H1 (cell line): ENCODE measurements around the gene MT1B. TPM values are rescaled to one million over a fixed set of nuclear protein-coding genes. Genes with fewer than 3 reads are reported as not detected.

Experiments
- CTCF ChIA-PET: fragments of 300-600 bp; sonication (Branson Sonifier 250); formaldehyde crosslinking; loops from one replicate; lab custom pipeline; 2021; ENCODE audit not compliant: partially characterized antibody; lab: Charles Lee
- POLR2A ChIA-PET: fragments of 300-600 bp; sonication (Branson Sonifier 250); formaldehyde crosslinking; loops from one replicate; lab custom pipeline; 2021; ENCODE audit warnings: inconsistent platforms; ENCODE audit not compliant: partially characterized antibody; lab: Charles Lee
- DNase-seq, 2 experiments: peaks; one replicate each; pipeline versions ENCODE4 v3.0.0 to v3.0.0-alpha.2; 2010 to 2022; ENCODE audit warnings: low spot score in 2 of 2, low read depth in 1 of 2, mixed read lengths in 1 of 2
- FAIRE-seq: peaks from 2 replicates; lab custom pipeline; 2011; peaks lifted over from hg19 to GRCh38; lab: Jason Lieb, UNC
- H2AFZ ChIP-seq: 2 replicates; pipeline ENCODE4 v1.8.1; 2012; ENCODE audit warnings: low read length, inconsistent platforms
- H2AK5ac ChIP-seq: 2 replicates; pipeline ENCODE4 v1.6.1; 2013; ENCODE audit warnings: low read depth, low read length
- H2BK120ac ChIP-seq: replicated peaks from 2 replicates; pipeline ENCODE3; 2013; ENCODE audit warnings: low read depth, low read length, inconsistent platforms
- H2BK12ac ChIP-seq: 2 replicates; pipeline ENCODE4 v1.6.1; 2013; ENCODE audit warnings: low read depth, low read length
- H2BK15ac ChIP-seq: 2 replicates; pipeline ENCODE4 v1.6.1; 2013; ENCODE audit warnings: low read length
- H2BK20ac ChIP-seq: 2 replicates; pipeline ENCODE4 v1.6.1; 2013; ENCODE audit warnings: low read length
- H2BK5ac ChIP-seq: 2 replicates; pipeline ENCODE4 v1.6.1; 2013; ENCODE audit warnings: low read depth, low read length
- H3K14ac ChIP-seq: 2 replicates; pipeline ENCODE4 v1.6.1; 2013; ENCODE audit warnings: inconsistent platforms; ENCODE audit not compliant: insufficient read length
- H3K18ac ChIP-seq: 2 replicates; pipeline ENCODE4 v1.6.1; 2013; ENCODE audit warnings: low read length; ENCODE audit errors: extremely low read depth
- H3K23ac ChIP-seq: 2 replicates; pipeline ENCODE4 v1.6.1; 2013; ENCODE audit warnings: inconsistent platforms; ENCODE audit not compliant: insufficient read length
- H3K23me2 ChIP-seq: 2 replicates; pipeline ENCODE4 v1.6.1; 2013; ENCODE audit warnings: low read depth, low read length
- H3K27ac ChIP-seq: 2 replicates; pipeline ENCODE4 v1.6.1; 2011; ENCODE audit warnings: low read depth, low read length, inconsistent platforms
- H3K27me3 ChIP-seq, 4 experiments: replicated peaks in 1 of 4; 1 replicate in 1 of 4; 2 replicates in 3 of 4; pipeline versions ENCODE4 v1.6.1 to v1.8.1; 2011 to 2013; ENCODE audit warnings: low read length in 3 of 4, mild to moderate bottlenecking in 3 of 4, inconsistent platforms in 2 of 4, mixed read lengths in 2 of 4, moderate library complexity in 1 of 4; ENCODE audit not compliant: control insufficient read depth in 3 of 4, insufficient read depth in 3 of 4; ENCODE audit errors: extremely low read depth in 1 of 4
- H3K36me3 ChIP-seq, 4 experiments: 2 replicates each; pipeline versions ENCODE4 v1.6.1 to v1.8.1; 2011 to 2013; ENCODE audit warnings: mild to moderate bottlenecking in 4 of 4, low read length in 3 of 4, moderate library complexity in 2 of 4, control low read depth in 1 of 4, inconsistent platforms in 1 of 4; ENCODE audit not compliant: insufficient read depth in 4 of 4, control insufficient read depth in 2 of 4
- H3K4ac ChIP-seq: replicated peaks from 2 replicates; pipeline ENCODE3; 2013; ENCODE audit warnings: low read length, low read depth, mixed read lengths, inconsistent platforms; ENCODE audit not compliant: insufficient read length
- H3K4me1 ChIP-seq, 4 experiments: replicated peaks in 1 of 4; 1 replicate in 1 of 4; 2 replicates in 3 of 4; pipeline versions ENCODE4 v1.6.1 to v1.8.1; 2011 to 2013; ENCODE audit warnings: low read length in 3 of 4, inconsistent platforms in 2 of 4, mixed read lengths in 1 of 4; ENCODE audit not compliant: insufficient read depth in 4 of 4, control insufficient read depth in 3 of 4
- H3K4me2 ChIP-seq, 2 experiments: 2 replicates each; pipeline versions ENCODE4 v1.6.1 to v1.8.1; 2011 to 2013; ENCODE audit warnings: low read depth in 2 of 2, low read length in 2 of 2, control low read depth in 1 of 2, inconsistent platforms in 1 of 2, mild to moderate bottlenecking in 1 of 2; ENCODE audit not compliant: insufficient read depth in 1 of 2
- H3K4me3 ChIP-seq, 4 experiments: fragments of 200-600, 300-600 bp in 1 of 4; sonication (generic), shearing (Covaris generic), sonication (Bioruptor Twin) in 1 of 4; 2 replicates each; pipeline versions ENCODE4 v1.5.1 to v1.8.1; 2011 to 2016; ENCODE audit warnings: low read length in 4 of 4, low read depth in 3 of 4, control low read depth in 2 of 4, inconsistent platforms in 2 of 4, mild to moderate bottlenecking in 2 of 4, mixed read lengths in 1 of 4, moderate library complexity in 1 of 4; ENCODE audit not compliant: insufficient read depth in 2 of 4; ENCODE audit errors: extremely low read depth in 1 of 4
- H3K56ac ChIP-seq: replicated peaks from 2 replicates; pipeline ENCODE3; 2013; ENCODE audit warnings: low read depth, mild to moderate bottlenecking, mixed read lengths, low read length, inconsistent platforms; ENCODE audit not compliant: insufficient read length
- H3K79me1 ChIP-seq: 2 replicates; pipeline ENCODE4 v1.6.1; 2013; ENCODE audit warnings: low read depth, low read length, control low read depth
- H3K79me2 ChIP-seq, 2 experiments: 2 replicates each; pipeline versions ENCODE4 v1.6.1 to v1.8.1; 2012 to 2013; ENCODE audit warnings: low read length in 2 of 2, mild to moderate bottlenecking in 2 of 2, inconsistent platforms in 1 of 2; ENCODE audit not compliant: insufficient read depth in 2 of 2, control insufficient read depth in 1 of 2
- H3K9ac ChIP-seq, 4 experiments: replicated peaks in 1 of 4; 1 replicate in 1 of 4; 2 replicates in 3 of 4; pipeline versions ENCODE4 v1.6.1 to v1.8.1; 2011 to 2013; ENCODE audit warnings: low read depth in 3 of 4, low read length in 3 of 4, control low read depth in 2 of 4, mild to moderate bottlenecking in 2 of 4, moderate library complexity in 2 of 4, inconsistent platforms in 1 of 4; ENCODE audit errors: extremely low read depth in 1 of 4
- H3K9me3 ChIP-seq, 2 experiments: 2 replicates each; pipeline versions ENCODE4 v1.6.1 to v1.8.1; 2012 to 2013; ENCODE audit warnings: mild to moderate bottlenecking in 2 of 2, moderate library complexity in 2 of 2, control low read depth in 1 of 2, inconsistent platforms in 1 of 2, low read depth in 1 of 2, low read length in 1 of 2, mixed read lengths in 1 of 2; ENCODE audit not compliant: insufficient read depth in 2 of 2
- H4K20me1 ChIP-seq, 2 experiments: replicated peaks in 1 of 2; 2 replicates each; pipeline versions ENCODE3 to v1.8.1; 2011 to 2013; ENCODE audit warnings: inconsistent platforms in 2 of 2, low read length in 2 of 2, mild to moderate bottlenecking in 1 of 2; ENCODE audit not compliant: insufficient read depth in 2 of 2, control insufficient read depth in 1 of 2
- H4K5ac ChIP-seq: 2 replicates; pipeline ENCODE4 v1.6.1; 2013; ENCODE audit warnings: low read length, low read depth, mixed read lengths, inconsistent platforms; ENCODE audit not compliant: insufficient read length
- H4K8ac ChIP-seq: 2 replicates; pipeline ENCODE4 v1.8.0; 2013; ENCODE audit warnings: mild to moderate bottlenecking, moderate library complexity, low read length, inconsistent platforms; ENCODE audit not compliant: insufficient read depth; ENCODE audit errors: extremely low read depth
- H4K91ac ChIP-seq: replicated peaks from 2 replicates; pipeline ENCODE3; 2013; ENCODE audit warnings: low read length, mixed read lengths, inconsistent platforms; ENCODE audit not compliant: insufficient read length
- BRCA1 ChIP-seq: IDR thresholded peaks from 2 replicates; pipeline ENCODE4 v1.6.1; 2012; ENCODE audit warnings: low read depth, low read length, improper control_type of control experiment
- SUZ12 ChIP-seq: fragments of 200-600 bp; sonication (generic); IDR thresholded peaks from 2 replicates; pipeline ENCODE4 v1.6.1; 2012; ENCODE audit warnings: mild to moderate bottlenecking, inconsistent platforms, low read length, moderate library complexity, mixed read lengths
- WGBS, 2 experiments: shearing (Covaris generic) in 1 of 2; methylation state at CpG; one replicate each; pipeline versions ENCODE4 v1.1.6 to v1.1.7; 2013 to 2015; ENCODE audit warnings: low lambda C conversion rate in 2 of 2, mixed read lengths in 2 of 2, inconsistent platforms in 1 of 2, low coverage in 1 of 2, missing lambda C conversion rate in 1 of 2; ENCODE audit not compliant: insufficient replicate concordance in 2 of 2, insufficient coverage in 1 of 2, insufficient read length in 1 of 2; ENCODE audit errors: extremely low coverage in 1 of 2, missing lambda C conversion rate in 1 of 2; 5-methylcytosine and 5-hydroxymethylcytosine counted together
- long read RNA-seq, 2 experiments: library from RNA in 1 of 2; library from capped mRNA in 1 of 2; stranded (forward); transcript quantifications; one replicate each; pipeline ENCODE4 v2.0.0, GENCODE V29; 2021; ENCODE audit warnings: inconsistent platforms in 1 of 2
- polyA minus RNA-seq, 3 experiments: library from RNA; depleted of rRNA, polyadenylated mRNA; stranded (reverse); fragments of >200 nt; gene quantifications; 1 replicate in 2 of 3; 2 replicates in 1 of 3; pipeline ENCODE4 v1.2.3, GENCODE V29; 2011
- polyA plus RNA-seq, 7 experiments: library from polyadenylated mRNA; depleted of rRNA in 3 of 7; stranded (reverse) in 5 of 7; unstranded in 2 of 7; fragments of >200 nt in 5 of 7; fragments of 200-250 nt in 2 of 7; gene quantifications; 1 replicate in 5 of 7; 2 replicates in 1 of 7; 4 replicates in 1 of 7; pipeline versions ENCODE4 v1.2.1 to v1.2.3, GENCODE V29; 2011 to 2013; ENCODE audit warnings: missing spikeins in 2 of 7, mixed read lengths in 2 of 7
- total RNA-seq: library from RNA; stranded (reverse); fragmentation: NEBNext Ultra II Directional; extraction: Animal tissue kit (Norgen Biotek cat#: 25700); gene quantifications from 2 replicates; pipeline ENCODE4 v1.2.1, GENCODE V29; 2021

Gene MT1B
- not detected in 2 replicates for total RNA-seq
- polyA plus RNA-seq (2011; rRNA removed), result not detected in 2 replicates
- polyA plus RNA-seq (2011; cell fraction: cytosol; rRNA removed), result not detected
- not detected for polyA plus RNA-seq (2011; cell fraction: nucleus; rRNA removed)
- not detected in 4 replicates for polyA plus RNA-seq (2012, experiment 1 of 2)
- not detected for polyA plus RNA-seq (2012, experiment 2 of 2)
- polyA plus RNA-seq (2013, experiment 1 of 2), result not detected
- not detected for polyA plus RNA-seq (2013, experiment 2 of 2)
- polyA minus RNA-seq (2011; rRNA and poly(A)+ RNA removed), result not detected in 2 replicates
- not detected for polyA minus RNA-seq (2011; cell fraction: cytosol; rRNA and poly(A)+ RNA removed)
- not detected for polyA minus RNA-seq (2011; cell fraction: nucleus; rRNA and poly(A)+ RNA removed)
- long read RNA-seq, experiment 1, result 0 reads
- long read RNA-seq, experiment 2, result 0 reads

DNA sequence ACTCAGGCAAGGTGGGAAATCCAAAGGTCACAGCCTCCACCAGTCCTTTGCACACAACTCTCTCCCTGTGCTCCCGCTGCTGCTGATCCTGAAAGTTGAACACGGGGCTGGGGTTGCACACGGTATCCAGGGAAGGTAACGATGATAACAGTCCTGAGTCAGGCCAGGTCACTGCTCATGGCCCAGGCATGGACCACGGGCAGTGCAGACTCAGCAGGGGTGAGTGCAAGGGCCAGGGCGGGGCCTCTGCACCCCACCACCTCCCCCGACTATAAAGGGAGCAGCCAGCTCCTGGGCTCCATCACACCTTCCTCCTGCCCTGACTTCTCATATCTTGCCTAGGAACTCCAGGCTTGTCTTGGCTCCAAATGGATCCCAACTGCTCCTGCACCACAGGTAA is at the start of gene MT1B:
TSS of gene MT1B (plus strand) at position 301 of the 400 bp plus-strand sequence. CDS start at position 369, 68 bp downstream.
- Histone ChIP-seq H3K18ac (no peak within 1 kb of the TSS), H3K4ac (no peak within 1 kb of the TSS), H3K27ac (no peak within 1 kb of the TSS), H3K79me1 (no peaks in the 10 kb centered on the region), H3K23ac (no peak within 1 kb of the TSS)
- TF ChIP-seq SUZ12 (no peak), BRCA1 (no peak)
- TF ChIP-seq, all 59 proteins: peak for 0
- Histone ChIP-seq H2AK5ac (no peak within 1 kb of the TSS), H3K79me2 (no peaks in the 10 kb centered on the region), H2BK120ac (no peak within 1 kb of the TSS), H3K4me1 (peaks cover 0 to 7% (median 4%) of the 10 kb centered on the region in 4 experiments; a peak in 2 of 7 replicates), H4K91ac (no peak within 1 kb of the TSS), H2BK5ac (no peak within 1 kb of the TSS), H3K4me3 (no peak within 1 kb of the TSS), H4K20me1 (peaks cover 0 to 2% of the 10 kb centered on the region in 2 experiments), H2AFZ (no peak within 1 kb of the TSS), H3K9me3 (no peaks in the 10 kb centered on the region), H3K27me3 (peaks cover 24 to 61% (median 48%) of the 10 kb centered on the region in 4 experiments), H3K23me2 (no peaks in the 10 kb centered on the region; the same call in 1 of the 2 replicates), H2BK12ac (no peak within 1 kb of the TSS), H2BK15ac (no peak within 1 kb of the TSS), H4K8ac (peak within 1 kb of the TSS; percentile 35; the same call in 1 of the 2 replicates), H3K36me3 (no peaks in the 10 kb centered on the region), H3K14ac (no peak within 1 kb of the TSS), H3K9ac (no peak within 1 kb of the TSS), H2BK20ac (no peak within 1 kb of the TSS; the same call in 1 of the 2 replicates), H3K56ac (no peak within 1 kb of the TSS), H3K4me2 (no peak within 1 kb of the TSS), H4K5ac (no peak within 1 kb of the TSS)
- 83% methylated on average over 7 of the region's 7 CpGs; no CpG with 5 or more reads in 1 of the 2 experiments for WGBS, 2 experiments
- FAIRE-seq, result no peak
- DNase-seq, result no peak
- POLR2A ChIA-PET, result interaction anchor here (1.3 to 9.1 kb wide), 2 partner anchors 10 to 18 kb away, joined by 5 to 74 read pairs; partner anchors contain the start of genes MT1G and MT1H
- CTCF ChIA-PET, result interaction anchor here (1.0 to 5.5 kb wide), 4 partner anchors 9 to 50 kb away, joined by 3 to 28 read pairs (median 6); partner anchors contain the start of gene MT1G
